IMR-90 (cell line): ENCODE measurements around the gene FERMT3. TPM values are rescaled to one million over a fixed set of nuclear protein-coding genes. Genes with fewer than 3 reads are reported as not detected.

ENCODE experiments used
- ATAC-seq: fragments of 200-7000 bp; cut with Tn5 transposase; 2 replicates; pipeline ENCODE4 v1.9.1; 2020; ENCODE audit warnings: low read depth, mild to moderate bottlenecking, moderate library complexity
- BruUV-seq: library from RNA; stranded (reverse); fragments of 400-500 nt; replicated peaks from 2 replicates; lab custom pipeline; 2021; lab: Mats Ljungman, UMichigan
- CTCF ChIA-PET: fragments of 300-600 bp; formaldehyde crosslinking; extraction: SDS; loops from one replicate; lab custom pipeline; 2021; ENCODE audit warnings: antibody characterized with exemption; lab: Yijun Ruan, JAX
- POLR2A ChIA-PET: fragments of 300-600 bp; sonication (Branson Sonifier 250); formaldehyde crosslinking; loops from one replicate; lab custom pipeline; 2022; ENCODE audit warnings: antibody characterized with exemption; ENCODE audit not compliant: unreplicated experiment; lab: Charles Lee
- DNase-seq: peaks from one replicate; pipeline ENCODE4 v3.0.0; 2013
- H2AFZ ChIP-seq: replicated peaks from 2 replicates; pipeline ENCODE3; 2013; ENCODE audit warnings: low read length, mild to moderate bottlenecking; ENCODE audit not compliant: poor library complexity
- H2AK5ac ChIP-seq: 2 replicates; pipeline ENCODE4 v1.6.1; 2013; ENCODE audit warnings: low read depth, low read length, inconsistent platforms
- H2AK9ac ChIP-seq: replicated peaks from 2 replicates; pipeline ENCODE3; 2013; ENCODE audit warnings: mild to moderate bottlenecking, low read depth, low read length, moderate library complexity; ENCODE audit not compliant: poor library complexity
- H2BK120ac ChIP-seq: 2 replicates; pipeline ENCODE4 v1.6.1; 2013; ENCODE audit warnings: low read depth, low read length, inconsistent platforms
- H2BK15ac ChIP-seq: 3 replicates; pipeline ENCODE4 v1.6.1; 2013; ENCODE audit warnings: low read depth, low read length, inconsistent platforms
- H2BK20ac ChIP-seq: 2 replicates; pipeline ENCODE4 v1.6.1; 2013; ENCODE audit warnings: low read depth, mild to moderate bottlenecking, inconsistent platforms, low read length, moderate library complexity
- H2BK5ac ChIP-seq: 2 replicates; pipeline ENCODE4 v1.6.1; 2013; ENCODE audit warnings: mild to moderate bottlenecking, low read depth, low read length, inconsistent platforms; ENCODE audit not compliant: poor library complexity, severe bottlenecking
- H3K14ac ChIP-seq: replicated peaks from 2 replicates; pipeline ENCODE4 v1.6.1; 2013; ENCODE audit warnings: low read depth, low read length, inconsistent platforms
- H3K18ac ChIP-seq: 2 replicates; pipeline ENCODE4 v1.6.1; 2013; ENCODE audit warnings: low read depth, low read length, control low read depth
- H3K23ac ChIP-seq: 2 replicates; pipeline ENCODE4 v1.6.1; 2013; ENCODE audit warnings: low read depth, low read length, inconsistent platforms
- H3K27ac ChIP-seq: 2 replicates; pipeline ENCODE4 v1.5.1; 2013; ENCODE audit warnings: mild to moderate bottlenecking, control low read depth, low read length; ENCODE audit not compliant: insufficient read depth
- H3K27me3 ChIP-seq: 2 replicates; pipeline ENCODE4 v1.6.1; 2013; ENCODE audit warnings: low read length; ENCODE audit not compliant: control insufficient read depth, insufficient read depth
- H3K36me3 ChIP-seq: 2 replicates; pipeline ENCODE4 v1.6.1; 2013; ENCODE audit warnings: low read length, mixed read lengths; ENCODE audit not compliant: control insufficient read depth, insufficient read depth
- H3K4ac ChIP-seq: 2 replicates; pipeline ENCODE4 v1.6.1; 2013; ENCODE audit warnings: low read depth, low read length, inconsistent platforms
- H3K4me1 ChIP-seq: 2 replicates; pipeline ENCODE4 v1.6.1; 2013; ENCODE audit warnings: low read length, mixed read lengths; ENCODE audit not compliant: control insufficient read depth, insufficient read depth
- H3K4me2 ChIP-seq: 2 replicates; pipeline ENCODE4 v1.6.1; 2013; ENCODE audit warnings: low read depth, mild to moderate bottlenecking, control low read depth, low read length, moderate library complexity
- H3K4me3 ChIP-seq: 2 replicates; pipeline ENCODE4 v1.5.1; 2013; ENCODE audit warnings: low read depth, mild to moderate bottlenecking, control low read depth, low read length, moderate library complexity; ENCODE audit not compliant: insufficient read depth
- H3K56ac ChIP-seq: 2 replicates; pipeline ENCODE4 v1.6.1; 2013; ENCODE audit warnings: low read length, inconsistent platforms; ENCODE audit not compliant: insufficient read depth; ENCODE audit errors: extremely low read depth
- H3K79me1 ChIP-seq, 2 experiments: 2 replicates each; pipeline ENCODE4 v1.6.1; 2013; ENCODE audit warnings: low read length in 2 of 2, inconsistent platforms in 1 of 2, low read depth in 1 of 2
- H3K9ac ChIP-seq: 2 replicates; pipeline ENCODE4 v1.6.1; 2013; ENCODE audit warnings: low read depth, low read length, control low read depth
- H3K9me1 ChIP-seq: 2 replicates; pipeline ENCODE4 v1.6.1; 2013; ENCODE audit warnings: low read length, inconsistent platforms; ENCODE audit not compliant: insufficient read depth
- H3K9me3 ChIP-seq: 2 replicates; pipeline ENCODE4 v1.6.1; 2013; ENCODE audit warnings: low read length; ENCODE audit not compliant: control insufficient read depth, insufficient read depth
- H4K20me1 ChIP-seq: 2 replicates; pipeline ENCODE4 v1.6.1; 2013; ENCODE audit warnings: low read length, inconsistent platforms; ENCODE audit not compliant: insufficient read depth
- H4K5ac ChIP-seq: 2 replicates; pipeline ENCODE4 v1.6.1; 2013; ENCODE audit warnings: mild to moderate bottlenecking, low read depth, low read length, control low read depth
- H4K8ac ChIP-seq, 2 experiments: 2 replicates each; pipeline ENCODE4 v1.6.1; 2013; ENCODE audit warnings: low read depth in 2 of 2, low read length in 2 of 2, control low read depth in 1 of 2, inconsistent platforms in 1 of 2
- H4K91ac ChIP-seq: 2 replicates; pipeline ENCODE4 v1.6.1; 2013; ENCODE audit warnings: low read depth, low read length, inconsistent platforms; ENCODE audit not compliant: insufficient read depth
- BHLHE40 ChIP-seq: fragments of 150-350 bp; IDR thresholded peaks from 2 replicates; pipeline ENCODE4 v1.6.1; 2016; ENCODE audit warnings: mild to moderate bottlenecking, low read depth, low read length
- ELK1 ChIP-seq: fragments of 150-350 bp; IDR thresholded peaks from 2 replicates; pipeline ENCODE4 v1.6.1; 2016; ENCODE audit warnings: low read depth, mild to moderate bottlenecking, low read length, moderate library complexity, borderline replicate concordance
- FOS ChIP-seq: fragments of 150-350 bp; IDR thresholded peaks from 2 replicates; pipeline ENCODE4 v1.6.1; 2016; ENCODE audit warnings: low read depth, low read length
- MXI1 ChIP-seq: IDR thresholded peaks from 2 replicates; pipeline ENCODE4 v1.6.1; 2012; ENCODE audit warnings: low read depth, mild to moderate bottlenecking, low read length, moderate library complexity, borderline replicate concordance
- NFE2L2 ChIP-seq: fragments of 150-350 bp; IDR thresholded peaks from 2 replicates; pipeline ENCODE4 v1.6.1; 2016; ENCODE audit warnings: low read depth, mild to moderate bottlenecking, low read length
- RCOR1 ChIP-seq: IDR thresholded peaks from 2 replicates; pipeline ENCODE4 v1.6.1; 2012; ENCODE audit warnings: mild to moderate bottlenecking, low read length, improper control_type of control experiment; ENCODE audit not compliant: insufficient replicate concordance
- USF2 ChIP-seq: fragments of 150-350 bp; IDR thresholded peaks from 2 replicates; pipeline ENCODE4 v1.6.1; 2017; ENCODE audit warnings: mild to moderate bottlenecking, antibody characterized with exemption, low read length, low read depth
- WGBS, 2 experiments: methylation state at CpG; one replicate each; pipeline versions ENCODE4 v1.1.5 to v1.1.7; 2013; ENCODE audit warnings: missing lambda C conversion rate in 2 of 2; ENCODE audit not compliant: insufficient read length in 1 of 2; ENCODE audit errors: extremely low coverage in 2 of 2; 5-methylcytosine and 5-hydroxymethylcytosine counted together
- dilution Hi-C: fragments of 300-500 bp; cut with HindIII; formaldehyde crosslinking; loops from one replicate; pipeline ENCODE4 v1.14.3; 2018; ENCODE audit warnings: low sequenced_read_pairs; ENCODE audit not compliant: unreplicated experiment
- in situ Hi-C: fragments of 300-500 bp; cut with MboI; formaldehyde crosslinking; loops from 3 replicates; pipeline ENCODE4 v1.14.3; 2019; ENCODE audit warnings: low sequenced_read_pairs, inconsistent platforms, mixed read lengths
- intact Hi-C: fragments of 100-400 bp; cut with micrococcal nuclease; formaldehyde crosslinking; loops from 2 replicates; pipeline ENCODE4 v1.10.0; 2022
- polyA plus RNA-seq, 3 experiments: library from polyadenylated mRNA; depleted of rRNA; stranded (reverse); fragments of >200 nt; gene quantifications; 2 replicates each; pipeline ENCODE4 v1.2.3, GENCODE V29; 2012; ENCODE audit warnings: low replicate concordance in 1 of 3
- total RNA-seq: library from RNA; depleted of rRNA; stranded (reverse); fragments of >200 nt; gene quantifications from 2 replicates; pipeline ENCODE4 v1.2.3, GENCODE V29; 2012

The FERMT3 gene
- total and polyA plus RNA-seq, 2 of the 4 experiments (the other 2 are of a cell fraction): 0.36 to 2.3 TPM

- H2BK20ac ChIP-seq: no peak overlapping the region
- H3K18ac ChIP-seq: no peak overlapping the region
- H3K4me1 ChIP-seq: peaks cover 12% of the 10 kb centered on the region
- peaks cover 14 to 35% of the 10 kb centered on the region in 2 experiments; a peak in 3 of 4 replicates for H3K79me1 ChIP-seq
- H2BK120ac ChIP-seq: 0 out of 2 replicates have a peak overlapping the region, but pooled peaks have one; percentile 73
- peak overlapping the region; percentile 44; the same call in 1 of the 2 replicates for H3K56ac ChIP-seq
- H3K9me3 ChIP-seq: no peaks in the 10 kb centered on the region
- peak overlapping the region; percentile 98 for H4K91ac ChIP-seq
- H3K27me3 ChIP-seq: no peaks in the 10 kb centered on the region
- CTCF ChIA-PET: no interaction called here
- H3K4ac ChIP-seq: peak overlapping the region; percentile 77
- POLR2A ChIA-PET: no interaction called here
- peak overlapping the region; percentile 65 to 79; a peak in 3 of 4 replicates for H4K8ac ChIP-seq
- peaks cover 11% of the 10 kb centered on the region for H3K9me1 ChIP-seq
- H4K20me1 ChIP-seq: peaks cover 26% of the 10 kb centered on the region
- H3K27ac ChIP-seq: peak overlapping the region; percentile 98
- WGBS, 2 experiments: 80% methylated on average over 1 of the region's 6 CpGs; no CpG with 5 or more reads in 1 of the 2 experiments
- in situ Hi-C loops (no loop called here), intact Hi-C loops (no loop called here), dilution Hi-C loops (no loop called here)
- peak overlapping the region; percentile 96 for H3K4me2 ChIP-seq
- peaks cover 12% of the 10 kb centered on the region for H3K36me3 ChIP-seq
- H2BK5ac ChIP-seq: peak overlapping the region; percentile 98
- no peak overlapping the region for H4K5ac ChIP-seq
- H2AK9ac ChIP-seq: peak overlapping the region; percentile 100
- H3K4me3 ChIP-seq: peak overlapping the region; percentile 95
- H2BK15ac ChIP-seq: 0 out of 3 replicates have a peak overlapping the region, but pooled peaks have one; percentile 25
- TF ChIP-seq NFE2L2 (no peak), MXI1 (no peak), ELK1 (no peak), USF2 (no peak), FOS (no peak), RCOR1 (no peak), BHLHE40 (no peak)
- DNase-seq (no peak), ATAC-seq (no peak)
- H3K14ac ChIP-seq: peak overlapping the region; percentile 68
- peak overlapping the region; percentile 77 for H3K9ac ChIP-seq
- no peak overlapping the region for H2AFZ ChIP-seq
- peak overlapping the region; percentile 100 for H2AK5ac ChIP-seq
- BruUV-seq: no TSS peak
- peak overlapping the region; percentile 76; the same call in 1 of the 2 replicates for H3K23ac ChIP-seq
These were observed 38.4 kb downstream of the FERMT3 start for GRCh38 chr11:64244966-64245365.
